Urothelium cell line (cell line): Measurements from ENCODE around the gene ZNF18.
"Not testable (repeated sequence)": the region's sequence is repeated elsewhere in the genome, so short reads cannot be mapped to it uniquely, and the experiment has no call there.

Experiments
- DNase-seq: peaks from one replicate; pipeline ENCODE4 v3.0.0; 2011; ENCODE audit warnings: low spot score, mixed read lengths
- FAIRE-seq: peaks from 2 replicates; lab custom pipeline; 2011; peaks lifted over from hg19 to GRCh38; lab: Jason Lieb, UNC

The ZNF18 gene

GRCh38 chr17:11986179-11986941 is 10.9 kb downstream of the ZNF18 start:
- FAIRE-seq (no peak), DNase-seq (no peak)

GRCh38 chr17:11981862-11982261 is 15.4 kb downstream of the ZNF18 start:
- FAIRE-seq (no peak), DNase-seq (no peak)

GRCh38 chr17:11980813-11981212 is 16.5 kb downstream of the ZNF18 start:
- no peak for DNase-seq
- no peak for FAIRE-seq

DNA sequence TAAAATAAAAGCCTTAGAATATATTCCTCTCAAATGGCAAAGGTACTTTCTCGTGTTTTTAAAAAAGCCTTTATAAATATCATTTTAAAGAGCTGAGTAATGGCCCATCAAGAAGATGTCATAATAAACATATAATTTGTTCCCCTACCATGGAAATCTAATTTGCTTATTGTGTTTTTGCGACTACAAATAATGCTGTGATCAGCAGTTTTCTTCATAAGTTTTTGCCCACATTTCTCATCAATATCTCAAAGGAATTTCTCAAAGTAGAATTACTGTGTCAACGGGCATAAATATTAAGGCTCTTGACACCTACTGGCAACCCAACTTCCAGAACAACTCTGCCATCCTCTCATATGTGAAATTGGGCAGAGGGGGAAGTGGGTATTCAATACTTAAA is 17.5 kb downstream of the ZNF18 start:
- FAIRE-seq, result no peak
- no peak for DNase-seq

- DNase-seq, FAIRE-seq: not testable (repeated sequence)
These were observed 24.5 kb downstream of the ZNF18 start for GRCh38 chr17:11972741-11973140.

DNA sequence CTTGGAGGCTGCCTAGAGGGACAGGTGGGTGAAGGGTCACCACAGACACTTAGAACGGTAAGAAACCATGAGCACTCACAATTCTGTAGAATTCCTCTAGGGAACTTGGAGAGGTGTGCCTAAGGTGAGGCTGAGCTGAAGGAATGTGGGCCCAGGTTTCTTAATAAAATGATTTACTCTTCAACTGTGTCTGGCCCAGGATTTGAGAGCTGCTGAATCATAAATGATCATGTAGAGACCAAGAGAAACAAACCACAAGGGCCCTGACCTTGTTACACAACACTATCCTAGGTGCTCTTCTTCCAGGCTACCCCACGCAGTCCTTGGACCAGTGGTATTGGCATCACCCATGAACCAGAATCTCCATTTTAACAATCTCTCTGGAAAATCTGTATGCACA is 27.7 kb downstream of the ZNF18 start:
- no peak for DNase-seq
- FAIRE-seq, result no peak

- FAIRE-seq (no peak), DNase-seq (no peak)
These were observed 42.3 kb downstream of the ZNF18 start for GRCh38 chr17:11954936-11955335.

DNA sequence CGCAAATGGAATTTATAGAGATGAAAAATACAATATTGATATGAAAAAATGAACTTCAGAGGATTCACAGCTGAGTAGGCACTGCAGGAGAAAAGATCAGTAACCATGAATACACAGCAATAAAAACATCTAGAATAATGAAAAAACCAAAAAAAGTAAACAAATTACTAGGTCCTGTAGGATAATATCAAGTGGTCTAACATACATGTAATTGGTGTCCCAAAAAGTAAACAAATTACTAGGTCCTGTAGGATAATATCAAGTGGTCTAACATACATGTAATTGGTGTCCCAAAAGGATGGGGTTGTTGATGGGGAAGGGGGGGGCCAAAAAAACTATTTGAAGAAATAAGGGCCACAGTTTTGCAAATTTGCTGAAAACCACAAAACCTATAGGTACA is 43.4 kb downstream of the ZNF18 start:
- no peak for DNase-seq
- no peak for FAIRE-seq

GRCh38 chr17:11952610-11953009 is 44.7 kb downstream of the ZNF18 start:
- DNase-seq, result no peak
- no peak for FAIRE-seq

GRCh38 chr17:11950771-11951519 is 46.3 kb downstream of the ZNF18 start:
- no peak for FAIRE-seq

DNA sequence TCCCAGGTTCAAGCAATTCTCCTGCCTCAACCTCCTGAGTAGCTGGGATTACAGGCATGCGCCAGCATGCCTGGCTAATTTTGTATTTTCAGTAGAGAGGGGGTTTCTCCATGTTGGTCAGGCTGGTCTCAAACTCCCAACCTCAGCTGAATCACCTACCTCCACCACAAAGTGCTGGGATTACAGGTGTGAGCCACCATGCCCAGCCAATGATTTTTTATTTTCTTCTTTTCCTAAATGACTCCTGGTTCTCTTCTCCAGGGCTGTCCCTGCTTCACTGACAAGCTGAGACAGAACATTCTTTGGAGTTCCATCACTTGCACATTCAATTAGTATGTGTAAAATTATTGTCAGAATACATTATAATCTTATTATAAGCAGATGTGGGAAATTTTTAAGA is 47.7 kb downstream of the ZNF18 start:
- FAIRE-seq, DNase-seq: not testable (repeated sequence)

More at GRCh38 chr17:11950771-11951519, 46.3 kb downstream of the ZNF18 start:
- DNase-seq, result no peak

- DNase-seq (peak; percentile 50), FAIRE-seq (no peak)
These were observed 48.5 kb downstream of the ZNF18 start for GRCh38 chr17:11948789-11949188.

- no peak for FAIRE-seq
- DNase-seq, result peak; percentile 14
These were observed 52.7 kb downstream of the ZNF18 start for GRCh38 chr17:11944587-11944986.

GRCh38 chr17:11943759-11944347 is 53.4 kb downstream of the ZNF18 start:
- DNase-seq, result no peak
- no peak for FAIRE-seq

DNA sequence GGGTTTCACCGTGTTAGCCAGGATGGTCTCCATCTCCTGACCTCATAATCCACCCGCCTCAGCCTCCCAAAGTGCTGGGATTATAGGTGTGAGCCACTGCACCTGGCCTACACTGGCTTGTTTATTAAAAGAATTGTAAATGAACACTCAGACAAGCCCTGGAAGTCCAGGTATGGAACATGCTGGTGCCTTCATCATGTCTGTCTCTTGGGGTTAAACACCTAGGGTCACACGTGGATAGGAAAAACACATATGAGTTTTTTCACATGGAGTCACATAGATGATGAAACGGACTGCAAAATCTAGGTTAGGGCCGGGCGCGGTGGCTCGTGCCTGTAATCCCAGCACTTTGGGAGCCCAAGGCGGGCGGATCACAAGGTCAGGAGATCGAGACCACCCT is 54.2 kb downstream of the ZNF18 start:
- FAIRE-seq, DNase-seq: not testable (repeated sequence)

- no peak for DNase-seq
- no peak for FAIRE-seq
These were observed 56.4 kb downstream of the ZNF18 start for GRCh38 chr17:11940904-11941303.

- FAIRE-seq (no peak), DNase-seq (peak; percentile 33)
These were observed 61.4 kb downstream of the ZNF18 start for GRCh38 chr17:11935734-11936406.

DNA sequence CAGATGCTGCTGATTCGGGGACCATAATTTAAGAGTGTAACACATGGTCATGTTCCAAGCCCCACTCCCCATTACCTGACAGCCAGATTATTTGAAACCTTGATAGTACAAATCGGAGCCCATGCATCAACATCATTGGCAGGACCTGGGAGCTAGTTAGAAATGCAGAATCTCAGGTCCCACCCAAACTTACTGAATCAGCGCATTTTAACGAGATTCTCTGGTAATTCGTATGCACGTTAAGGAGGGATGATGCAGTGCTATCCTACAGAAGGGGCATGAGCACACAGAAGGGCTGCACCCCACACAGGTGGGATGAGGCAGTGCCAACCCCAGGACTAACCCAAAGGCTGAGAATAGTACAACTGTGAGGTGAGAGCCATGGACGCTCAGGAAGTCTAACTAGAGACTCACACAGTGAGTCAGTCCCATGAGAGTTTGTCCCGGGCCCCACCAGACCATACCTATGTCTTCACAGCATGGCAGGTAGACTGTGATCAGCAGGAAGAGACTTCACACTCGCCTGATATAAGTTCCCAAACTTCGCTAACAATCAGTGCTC is 64.9 kb downstream of the ZNF18 start:
- no peak for FAIRE-seq

GRCh38 chr17:11928436-11928835 is 68.8 kb downstream of the ZNF18 start:
- no peak for FAIRE-seq
- DNase-seq, result no peak

More for the DNA sequence above, 64.9 kb downstream of the ZNF18 start:
- DNase-seq, result no peak
